DMS 273 (cell line): ENCODE results near the gene KRTCAP3.
A peak's percentile ranks its signal among the peaks of the same experiment; 100 is the strongest.

Experiments
- DNase-seq: peaks from one replicate; lab custom pipeline; 2025; ENCODE audit not compliant: unreplicated experiment; lab: John Stamatoyannopoulos, UW

The KRTCAP3 gene

GRCh38 chr2:27441226-27441926 is 805 bp upstream of the KRTCAP3 start:
- no peak for DNase-seq

GRCh38 chr2:27442920-27443282 is 720 bp downstream of the KRTCAP3 start:
- DNase-seq = no peak

DNA sequence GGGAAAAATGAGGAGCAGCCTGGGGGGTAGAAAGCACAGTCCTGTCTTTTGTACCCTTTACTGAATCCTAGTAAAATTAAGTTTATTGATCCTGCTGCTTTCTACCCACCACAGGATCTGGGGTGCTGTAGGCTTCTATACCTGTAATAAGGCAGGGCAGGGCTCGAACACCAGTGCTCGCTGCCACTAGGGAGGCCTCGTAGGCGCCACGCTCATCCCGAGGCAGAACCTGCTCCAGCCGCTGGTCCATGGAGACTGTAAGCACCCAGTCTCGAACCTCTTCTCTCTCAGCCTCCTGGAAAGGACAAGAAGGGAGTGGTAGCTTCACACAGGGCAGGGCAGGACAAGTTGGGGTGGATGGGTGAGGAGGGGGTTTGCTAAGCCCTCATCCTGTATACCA is 3.0 kb downstream of the KRTCAP3 start:
- DNase-seq = no peak

DNA sequence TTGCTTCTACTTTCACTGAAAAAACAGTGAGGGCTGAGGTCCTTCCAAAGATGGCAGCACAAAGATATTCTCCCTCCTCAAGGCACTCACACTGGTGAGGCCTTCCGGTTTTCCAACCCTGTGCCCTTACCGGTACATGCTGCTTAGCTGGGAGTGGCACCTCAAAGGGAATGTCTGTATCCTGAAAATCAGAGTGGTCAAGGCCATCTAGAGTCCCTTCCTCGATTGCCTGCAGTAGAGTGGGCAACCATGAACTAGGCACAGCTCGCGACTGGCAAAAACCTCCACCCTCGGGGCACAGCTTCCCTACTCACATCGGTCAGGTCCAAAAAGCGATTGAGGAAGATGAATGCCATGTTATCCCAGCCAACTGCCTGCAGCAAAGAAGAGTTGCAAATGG is 3.4 kb downstream of the KRTCAP3 start:
- DNase-seq = no peak

GRCh38 chr2:27446057-27446456 is 3.9 kb downstream of the KRTCAP3 start:
- no peak for DNase-seq

GRCh38 chr2:27448381-27448780 is 6.2 kb downstream of the KRTCAP3 start:
- no peak for DNase-seq

- no peak for DNase-seq
Observed at GRCh38 chr2:27451095-27451494, 8.9 kb downstream of the KRTCAP3 start.

DNA sequence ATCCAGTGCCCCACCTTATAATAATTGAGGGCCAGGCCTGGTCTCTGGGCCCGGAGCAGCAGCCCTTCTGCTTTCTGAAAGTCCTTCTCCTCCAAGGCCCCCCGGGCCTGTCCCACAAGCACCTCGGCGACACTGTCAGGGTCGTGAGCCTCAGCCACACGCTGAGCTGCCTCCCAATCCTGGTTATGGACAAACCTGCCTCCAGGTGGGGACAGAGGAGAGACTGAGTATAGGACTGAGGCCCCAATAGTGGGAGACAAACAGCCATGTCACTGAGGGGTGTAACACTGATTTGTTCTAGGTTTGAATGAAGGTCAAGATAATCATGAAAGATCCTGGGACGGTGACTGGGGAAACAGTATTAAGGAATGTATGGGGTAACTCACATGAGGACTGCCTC is 11.8 kb downstream of the KRTCAP3 start:
- DNase-seq = no peak

GRCh38 chr2:27461118-27461517 is 18.9 kb downstream of the KRTCAP3 start:
- DNase-seq = no peak

DNA sequence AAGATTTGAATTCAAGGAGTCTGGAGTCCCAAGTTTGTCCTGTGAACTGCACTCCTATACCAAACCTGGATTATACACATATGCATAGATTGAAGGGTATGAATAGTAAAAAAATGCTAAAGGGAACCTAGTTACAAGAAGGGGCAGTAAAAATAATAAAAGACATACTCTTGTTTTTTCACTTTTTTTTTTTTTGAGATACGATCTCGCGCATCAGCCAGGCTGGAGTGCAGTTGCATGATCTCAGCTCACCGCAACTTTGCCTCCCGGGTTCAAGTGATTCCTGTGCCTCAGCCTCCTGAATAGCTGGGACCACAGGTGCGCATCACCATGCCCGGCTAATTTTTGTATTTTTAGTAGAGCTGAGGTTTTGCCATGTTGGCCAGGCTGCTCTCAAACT is 22.3 kb downstream of the KRTCAP3 start:
- no peak for DNase-seq

GRCh38 chr2:27471961-27472360 is 29.8 kb downstream of the KRTCAP3 start:
- no peak for DNase-seq

GRCh38 chr2:27485496-27485895 is 43.3 kb downstream of the KRTCAP3 start:
- DNase-seq = no peak

DNA sequence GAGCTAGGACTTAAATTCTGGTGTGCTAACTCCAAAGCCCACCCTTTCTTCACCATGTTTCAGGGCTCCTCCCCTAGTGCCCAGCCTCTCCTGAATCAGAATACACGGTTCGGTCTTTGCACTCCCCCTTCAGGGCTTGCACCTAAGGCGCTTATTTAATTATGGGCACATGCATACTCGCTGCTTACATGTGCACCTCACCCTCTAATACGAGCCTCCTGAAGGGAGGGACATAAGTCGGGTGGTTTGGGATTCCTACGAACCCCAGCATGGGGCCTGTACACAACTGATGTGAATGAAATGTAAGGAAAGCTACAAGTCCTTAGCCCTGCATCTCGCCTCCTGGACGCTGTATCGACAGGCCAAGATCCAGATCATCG is 46.9 kb downstream of the KRTCAP3 start:
- DNase-seq = peak; percentile 61

DNA sequence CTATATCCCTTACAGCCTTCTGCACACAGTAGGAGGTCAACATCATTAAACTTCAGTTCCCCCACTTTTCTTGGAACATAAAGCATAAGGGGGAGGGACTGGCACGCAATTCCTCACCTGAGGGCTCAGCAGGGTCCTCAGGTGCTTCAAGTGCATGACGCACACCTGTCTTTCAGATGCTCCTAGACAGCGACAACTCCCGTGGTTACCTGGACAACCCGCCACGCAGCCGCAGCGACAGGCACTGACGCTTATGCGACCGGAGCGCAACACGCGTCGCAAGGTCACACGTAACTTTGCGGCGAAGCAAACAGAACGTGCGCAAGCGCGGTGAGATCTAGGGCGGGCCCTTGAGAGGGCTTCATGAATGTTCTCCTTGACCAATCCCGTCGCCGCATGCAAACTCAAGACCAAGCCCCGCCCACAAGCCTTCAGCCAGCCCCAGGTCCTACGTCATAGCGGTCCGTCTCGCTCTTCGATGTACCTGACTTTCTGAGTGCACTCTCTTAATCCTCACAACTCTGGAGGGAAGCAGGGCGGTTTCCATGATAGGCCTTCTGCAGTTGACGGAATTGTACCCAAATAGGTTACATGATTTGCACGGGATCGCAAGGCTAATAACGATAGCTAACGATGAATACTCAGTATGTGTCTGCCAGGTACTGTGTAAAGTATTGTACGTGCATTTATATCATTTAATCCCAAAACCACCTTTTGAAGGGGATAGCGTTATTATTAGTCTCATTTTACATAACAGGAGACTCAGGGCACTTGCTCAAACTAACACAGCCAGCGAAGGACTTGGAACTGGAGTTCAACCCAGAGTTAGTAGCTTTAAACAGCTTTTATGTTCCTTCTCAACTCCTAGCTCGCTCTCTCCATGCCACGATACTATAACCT is 47.6 kb downstream of the KRTCAP3 start, which contains the start of gene IFT172:
Gene IFT172, minus strand, starts transcription at position 246 of the 900 bp plus-strand sequence. Its CDS starts 90 bp downstream, at position 156.
- DNase-seq = peak; percentile 99

DNA sequence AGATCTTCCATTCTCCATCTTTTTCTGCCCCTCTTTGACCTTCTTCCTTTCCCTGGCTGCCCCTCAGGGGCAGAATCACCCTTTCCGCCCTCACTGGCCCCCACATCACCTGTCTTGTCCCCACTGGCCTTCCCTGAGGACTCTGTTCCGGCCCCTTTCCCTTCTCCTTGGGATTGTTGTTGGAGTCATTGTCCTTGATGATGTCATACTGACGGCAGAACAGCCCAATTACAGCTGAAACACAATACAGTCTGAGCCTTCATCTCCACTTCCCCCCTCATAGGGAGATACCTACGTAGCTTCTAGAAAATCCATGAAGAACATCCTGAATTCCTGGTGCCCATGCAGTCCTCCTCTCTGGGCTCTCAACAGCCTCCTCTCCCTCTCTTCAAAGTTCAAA is 50.4 kb downstream of the KRTCAP3 start:
- no peak for DNase-seq

DNA sequence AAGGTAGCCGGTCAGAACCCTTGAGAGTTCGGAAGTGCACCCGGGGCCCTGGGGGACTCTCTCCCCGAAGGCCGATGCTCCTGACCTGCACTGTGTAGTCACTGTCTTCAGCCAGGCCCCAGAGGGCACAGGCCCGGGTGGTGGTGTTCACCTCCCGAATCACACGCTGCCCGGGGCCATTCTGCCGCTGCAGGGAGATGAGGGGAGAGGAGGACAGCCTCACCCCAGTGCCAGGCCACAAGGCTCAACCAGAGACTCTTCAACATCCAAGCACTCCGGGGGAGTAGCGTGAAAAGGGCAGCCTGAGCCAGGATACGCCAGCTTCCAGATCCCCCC is 51.7 kb downstream of the KRTCAP3 start:
- no peak for DNase-seq
